ENCODE results near the gene UBE2D2. TPM values are rescaled to one million over a fixed set of nuclear protein-coding genes. Genes with fewer than 3 reads are reported as not detected.
A peak's percentile ranks its signal among the peaks of the same experiment; 100 is the strongest.

UBE2D2 gene
- polyA plus RNA-seq, 3 donors = 41.2 to 167 (median 133) TPM

DNA sequence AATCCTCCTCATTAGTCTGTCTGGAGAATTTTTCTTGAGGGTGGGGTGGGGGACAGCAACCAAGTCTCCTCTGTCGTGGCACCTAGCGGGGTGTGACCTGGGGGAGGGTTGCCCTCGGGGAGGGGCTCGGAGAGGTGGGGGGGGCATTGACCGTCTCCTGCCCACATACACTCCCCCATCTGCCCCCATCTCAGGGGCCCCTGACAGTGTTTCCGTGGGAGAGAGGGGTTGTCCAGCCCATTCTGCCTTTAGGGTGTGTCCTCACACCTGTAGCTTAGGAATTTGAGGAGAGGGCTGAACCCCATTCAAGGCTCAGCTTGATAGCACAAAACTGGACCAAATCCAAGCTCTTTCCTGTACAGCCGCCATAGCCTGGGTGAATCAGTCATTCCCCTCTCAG is 81.1 kb downstream of the UBE2D2 start:
- intact Hi-C loops (cut with micrococcal nuclease) = no loop called here
- Histone ChIP-seq H3K27ac (ENCODE audit: low read depth in 1 of 2, low read length in 2 of 2) (no peak overlapping the region), H3K9ac (ENCODE audit: insufficient read depth, low read length, poor library complexity, severe bottlenecking) (no peak overlapping the region), H3K4me1 (ENCODE audit: control insufficient read depth in 1 of 2, insufficient read depth in 2 of 2, low read length in 2 of 2) (peaks cover 23 to 31% of the 10 kb centered on the region in 2 donors), H3K27me3 (ENCODE audit: control insufficient read depth in 2 of 2, insufficient read depth in 2 of 2, low read length in 2 of 2) (peaks cover 4 to 56% of the 10 kb centered on the region in 2 donors), H3K9me3 (replicated peaks in 1 of 2; ENCODE audit: control insufficient read depth in 1 of 2, insufficient read depth in 1 of 2, low read length in 2 of 2) (no peaks in the 10 kb centered on the region), H4K20me1 (ENCODE audit: insufficient read depth, low read length) (peaks cover 18% of the 10 kb centered on the region), H2AFZ (ENCODE audit: insufficient read depth, low read depth, low read length, poor library complexity, severe bottlenecking) (no peak overlapping the region), H3K79me2 (ENCODE audit: insufficient read depth, low read length) (no peaks in the 10 kb centered on the region), H3K4me3 (replicated peaks in 1 of 3; ENCODE audit: low read depth in 2 of 3, low read length in 3 of 3) (no peak overlapping the region), H3K4me2 (replicated peaks; ENCODE audit: extremely low read depth, low read length, poor library complexity, severe bottlenecking) (no peak overlapping the region), H3K36me3 (replicated peaks in 1 of 2; ENCODE audit: control insufficient read depth in 1 of 2, insufficient read depth in 2 of 2, low read length in 2 of 2) (no peaks in the 10 kb centered on the region)
- Mint-ChIP-seq H3K4me1 (peaks cover 31% of the 10 kb centered on the region), H3K36me3 (peaks cover 2 to 15% of the 10 kb centered on the region in 2 donors), H3K9me3 (no peaks in the 10 kb centered on the region), H3K27ac (no peak overlapping the region), H3K4me3 (no peak overlapping the region), H3K27me3 (ENCODE audit: low read depth in 3 of 3) (peaks cover 50 to 83% (median 51%) of the 10 kb centered on the region in 3 donors)
- DNase-seq = no peak
- no CpG with 5 or more reads among the region's 7 CpGs for whole genome bisulfite sequencing (ENCODE audit: insufficient coverage)
- no peak for TF ChIP-seq CTCF (IDR thresholded peaks at IDR 0.05)

DNA sequence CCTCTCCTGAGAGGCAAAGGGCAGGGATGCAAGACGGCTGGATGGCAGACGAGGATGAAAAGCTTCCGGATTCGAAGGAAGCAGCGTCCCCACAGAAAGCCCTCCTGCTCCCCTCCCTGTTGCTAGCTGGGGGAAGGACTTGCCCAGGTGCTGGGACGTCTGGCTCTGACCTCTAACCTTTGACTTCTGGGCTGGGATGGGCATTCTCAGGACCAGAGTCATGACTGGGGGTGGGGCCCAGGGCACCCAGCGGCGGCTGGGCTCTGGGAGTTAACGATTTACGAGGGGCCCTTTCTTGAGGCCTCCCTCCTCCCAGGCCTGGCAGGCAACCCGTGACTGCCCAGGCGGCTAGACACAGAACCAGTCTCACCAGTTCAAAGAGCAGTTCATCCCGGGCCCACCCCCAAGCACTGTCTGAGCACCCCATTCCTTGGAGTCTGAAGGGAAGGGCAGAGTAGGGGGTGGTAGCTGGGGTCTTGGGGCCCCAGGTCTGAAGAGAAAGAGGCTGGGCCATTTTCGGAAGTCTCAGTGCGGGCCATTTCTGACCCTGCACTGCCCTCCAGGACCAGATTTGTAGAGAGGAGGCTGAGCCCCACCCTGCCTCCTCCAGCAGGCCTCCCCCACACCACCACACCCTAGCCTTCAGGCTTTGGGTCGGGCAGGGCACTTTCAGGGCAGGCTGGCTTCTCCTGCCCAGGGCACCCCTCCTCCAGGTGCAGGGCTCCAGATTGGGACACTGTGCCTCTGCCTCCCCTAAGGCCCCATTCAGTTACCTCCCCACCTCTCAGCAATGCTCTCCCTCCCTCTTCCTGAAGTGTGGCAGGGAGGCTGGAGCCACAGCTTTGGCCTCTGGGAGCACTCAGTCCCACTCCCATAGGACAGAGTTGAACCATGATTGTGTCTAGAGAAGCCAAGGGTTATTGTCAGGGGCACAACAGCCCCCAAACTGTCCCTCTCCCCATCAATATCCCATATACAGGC is 82.0 kb downstream of the UBE2D2 start:
- H3K4me3 ChIP-seq (replicated peaks in 1 of 3; ENCODE audit: low read depth in 2 of 3, low read length in 3 of 3) = no peak overlapping the region
- intact Hi-C loops (cut with micrococcal nuclease) = no loop called here
- H4K20me1 ChIP-seq (ENCODE audit: insufficient read depth, low read length) = peaks cover 22% of the 10 kb centered on the region
- H3K27me3 ChIP-seq (ENCODE audit: control insufficient read depth in 2 of 2, insufficient read depth in 2 of 2, low read length in 2 of 2) = peaks cover 4 to 57% of the 10 kb centered on the region in 2 donors
- H3K27me3 Mint-ChIP-seq (ENCODE audit: low read depth in 3 of 3) = peaks cover 51 to 84% (median 54%) of the 10 kb centered on the region in 3 donors
- H3K4me1 Mint-ChIP-seq = peaks cover 34% of the 10 kb centered on the region
- no peak overlapping the region for H3K4me2 ChIP-seq (replicated peaks; ENCODE audit: extremely low read depth, low read length, poor library complexity, severe bottlenecking)
- DNase-seq = no peak
- H3K4me1 ChIP-seq (ENCODE audit: control insufficient read depth in 1 of 2, insufficient read depth in 2 of 2, low read length in 2 of 2) = peaks cover 24 to 30% of the 10 kb centered on the region in 2 donors
- H3K27ac Mint-ChIP-seq = peak overlapping the region in 2 of 7 donors; percentile 58 to 60
- TF ChIP-seq CTCF (IDR thresholded peaks at IDR 0.05) = no peak
- H3K9me3 ChIP-seq (replicated peaks in 1 of 2; ENCODE audit: control insufficient read depth in 1 of 2, insufficient read depth in 1 of 2, low read length in 2 of 2) = no peaks in the 10 kb centered on the region
- H2AFZ ChIP-seq (ENCODE audit: insufficient read depth, low read depth, low read length, poor library complexity, severe bottlenecking) = no peak overlapping the region
- 64% methylated on average over 3 of the region's 16 CpGs for WGBS (ENCODE audit: insufficient coverage)
- H3K79me2 ChIP-seq (ENCODE audit: insufficient read depth, low read length) = no peaks in the 10 kb centered on the region
- H3K36me3 ChIP-seq (replicated peaks in 1 of 2; ENCODE audit: control insufficient read depth in 1 of 2, insufficient read depth in 2 of 2, low read length in 2 of 2) = no peaks in the 10 kb centered on the region
- H3K27ac ChIP-seq (ENCODE audit: low read depth in 1 of 2, low read length in 2 of 2) = no peak overlapping the region
- no peaks in the 10 kb centered on the region for H3K9me3 Mint-ChIP-seq
- no peak overlapping the region for H3K9ac ChIP-seq (ENCODE audit: insufficient read depth, low read length, poor library complexity, severe bottlenecking)
- H3K36me3 Mint-ChIP-seq = peaks cover 2 to 15% of the 10 kb centered on the region in 2 donors
- H3K4me3 Mint-ChIP-seq = no peak overlapping the region

Measured in CD14-positive monocyte (primary cell).